Measurements from ENCODE around the gene FFAR4.

Gene FFAR4

DNA sequence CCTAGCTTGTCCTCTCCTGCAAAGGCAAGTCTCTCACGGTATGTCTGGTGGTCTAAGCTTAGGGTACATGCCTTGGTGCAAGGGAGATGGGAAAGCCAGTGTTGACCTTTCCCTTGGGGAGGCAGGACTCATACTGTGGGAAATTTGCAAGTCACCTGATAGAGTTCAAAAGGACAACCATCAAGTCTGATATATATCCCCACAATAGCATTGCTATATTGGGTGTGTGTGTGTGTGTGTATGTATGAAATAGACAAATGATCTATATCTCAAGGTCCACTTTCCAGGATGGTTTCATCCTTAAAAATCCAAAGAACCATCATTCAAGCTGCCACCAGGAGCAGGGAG, 12.2 kb upstream of the FFAR4 start:
- H3K4me3 ChIP-seq (ENCODE audit: low read length), result no peak overlapping the region
- peaks cover 5% of the 10 kb centered on the region for H3K4me1 ChIP-seq (ENCODE audit: insufficient read depth, low read length)
- no peaks in the 10 kb centered on the region for H3K27me3 ChIP-seq (ENCODE audit: insufficient read depth, low read length)
- H2AFZ ChIP-seq (ENCODE audit: low read depth, low read length), result no peak overlapping the region
- no peaks in the 10 kb centered on the region for H3K9me3 ChIP-seq (ENCODE audit: low read length)
- H3K36me3 ChIP-seq (ENCODE audit: insufficient read depth, low read length), result no peaks in the 10 kb centered on the region

DNA sequence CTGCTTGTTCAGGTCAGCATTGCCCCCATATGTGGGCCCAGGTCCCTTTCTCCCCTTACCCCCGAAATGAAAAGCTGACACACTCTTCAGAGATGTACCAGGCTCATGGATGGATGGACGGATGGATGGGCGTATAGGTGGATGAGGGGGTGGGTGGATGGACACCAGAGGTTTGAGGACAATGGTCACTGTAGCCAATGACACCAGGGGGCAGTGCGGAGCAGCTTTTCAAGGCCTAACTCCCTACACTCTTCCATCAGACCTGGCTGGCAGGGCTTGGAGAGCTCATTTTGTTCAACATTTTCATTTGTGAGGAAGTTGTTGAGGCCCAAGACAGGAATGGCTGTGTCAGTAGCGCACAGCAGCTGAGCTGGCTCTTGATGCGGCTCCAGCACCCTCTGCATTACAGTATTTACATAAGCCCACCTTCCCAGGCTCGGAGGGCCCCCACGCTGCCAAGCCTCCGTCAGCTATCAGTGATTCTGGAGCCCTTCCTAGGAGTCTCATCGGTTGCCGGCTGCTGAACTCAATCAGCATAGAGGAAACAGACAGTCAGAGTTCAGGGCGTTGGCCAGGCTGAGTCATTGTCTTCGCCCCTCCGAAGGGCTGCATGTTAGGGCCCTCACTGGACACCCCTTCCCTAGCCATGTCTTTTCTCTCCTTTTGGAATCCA, 11.6 kb upstream of the FFAR4 start:
- Histone ChIP-seq H3K27me3 (ENCODE audit: insufficient read depth, low read length) (no peaks in the 10 kb centered on the region), H3K4me3 (ENCODE audit: low read length) (no peak overlapping the region), H3K4me1 (ENCODE audit: insufficient read depth, low read length) (peaks cover 5% of the 10 kb centered on the region), H3K9me3 (ENCODE audit: low read length) (no peaks in the 10 kb centered on the region), H3K36me3 (ENCODE audit: insufficient read depth, low read length) (no peaks in the 10 kb centered on the region), H2AFZ (ENCODE audit: low read depth, low read length) (no peak overlapping the region)

DNA sequence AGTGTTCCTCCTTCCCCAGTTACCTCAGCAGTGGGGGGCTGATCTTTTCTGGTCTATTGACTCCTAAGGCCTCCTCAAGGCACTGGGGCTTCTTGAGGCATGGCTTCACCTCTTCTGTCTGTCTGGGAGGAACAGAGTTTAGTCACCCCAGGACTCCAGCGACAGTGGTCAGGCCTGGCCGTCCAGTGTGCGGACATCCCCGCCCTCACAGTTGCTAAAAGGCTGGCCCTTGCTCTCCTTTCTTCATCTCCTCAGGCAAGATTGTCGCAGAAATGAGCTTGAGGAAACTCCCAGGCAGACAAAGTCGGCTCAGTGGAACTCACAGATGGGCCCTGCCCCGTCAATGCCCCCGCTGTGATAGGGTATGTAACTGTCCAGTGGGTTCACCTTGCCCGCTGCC, 7.0 kb upstream of the FFAR4 start:
- H2AFZ ChIP-seq (ENCODE audit: low read depth, low read length), result no peak overlapping the region

DNA sequence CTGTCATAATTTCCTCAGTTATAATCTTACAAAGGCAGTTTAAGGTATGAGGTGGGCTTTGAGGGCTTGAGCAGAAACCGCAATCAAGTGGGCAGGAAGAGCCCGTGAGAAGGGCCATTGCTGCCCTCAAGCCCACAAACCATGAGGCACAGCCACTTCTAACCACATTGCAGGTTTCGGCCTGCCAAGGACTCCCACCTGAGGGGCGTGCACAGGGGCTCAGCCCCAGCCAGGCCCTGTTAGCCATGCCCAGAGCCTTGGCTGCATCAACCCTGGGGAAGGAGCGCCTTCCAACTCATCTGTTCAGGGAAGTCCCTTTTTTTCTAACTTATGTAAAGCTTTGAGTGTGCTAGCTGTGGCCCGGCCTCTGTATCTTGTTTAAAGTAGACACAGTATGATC, 5.9 kb upstream of the FFAR4 start:
- Histone ChIP-seq H3K4me1 (ENCODE audit: insufficient read depth, low read length) (no peaks in the 10 kb centered on the region), H3K36me3 (ENCODE audit: insufficient read depth, low read length) (no peaks in the 10 kb centered on the region), H3K9me3 (ENCODE audit: low read length) (peaks cover 4% of the 10 kb centered on the region), H3K4me3 (ENCODE audit: low read length) (no peak overlapping the region), H3K27me3 (ENCODE audit: insufficient read depth, low read length) (peaks cover 12% of the 10 kb centered on the region), H2AFZ (ENCODE audit: low read depth, low read length) (no peak overlapping the region)

More for the DNA sequence above, 7.0 kb upstream of the FFAR4 start:
- no peaks in the 10 kb centered on the region for H3K36me3 ChIP-seq (ENCODE audit: insufficient read depth, low read length)
- H3K4me1 ChIP-seq (ENCODE audit: insufficient read depth, low read length), result no peaks in the 10 kb centered on the region
- H3K4me3 ChIP-seq (ENCODE audit: low read length), result no peak overlapping the region
- peaks cover 4% of the 10 kb centered on the region for H3K9me3 ChIP-seq (ENCODE audit: low read length)
- H3K27me3 ChIP-seq (ENCODE audit: insufficient read depth, low read length), result peaks cover 1% of the 10 kb centered on the region

DNA sequence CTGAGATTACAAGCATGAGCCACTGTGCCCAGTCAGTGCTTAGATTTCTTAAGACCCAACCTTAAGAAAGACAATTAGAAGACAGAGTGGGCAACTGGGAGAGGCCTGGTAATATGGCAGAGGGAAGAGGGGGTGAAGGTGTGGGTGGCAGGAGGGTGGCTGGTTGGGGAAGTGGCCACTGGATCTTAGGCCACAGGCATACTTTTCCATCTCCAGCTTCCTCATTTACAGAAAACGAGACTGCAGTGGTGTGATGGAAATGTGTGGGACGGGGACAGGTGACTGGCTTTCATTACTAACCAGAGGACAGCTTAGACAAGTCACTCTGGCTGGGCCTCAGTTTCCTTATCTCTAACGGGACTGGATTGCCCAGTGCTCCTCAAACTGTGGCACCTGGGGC, 1.0 kb upstream of the FFAR4 start:
- Histone ChIP-seq H3K4me1 (ENCODE audit: insufficient read depth, low read length) (no peaks in the 10 kb centered on the region), H3K27me3 (ENCODE audit: insufficient read depth, low read length) (peaks cover 57% of the 10 kb centered on the region), H2AFZ (ENCODE audit: low read depth, low read length) (no peak overlapping the region), H3K36me3 (ENCODE audit: insufficient read depth, low read length) (no peaks in the 10 kb centered on the region), H3K4me3 (ENCODE audit: low read length) (no peak overlapping the region), H3K9me3 (ENCODE audit: low read length) (peaks cover 2% of the 10 kb centered on the region)

DNA sequence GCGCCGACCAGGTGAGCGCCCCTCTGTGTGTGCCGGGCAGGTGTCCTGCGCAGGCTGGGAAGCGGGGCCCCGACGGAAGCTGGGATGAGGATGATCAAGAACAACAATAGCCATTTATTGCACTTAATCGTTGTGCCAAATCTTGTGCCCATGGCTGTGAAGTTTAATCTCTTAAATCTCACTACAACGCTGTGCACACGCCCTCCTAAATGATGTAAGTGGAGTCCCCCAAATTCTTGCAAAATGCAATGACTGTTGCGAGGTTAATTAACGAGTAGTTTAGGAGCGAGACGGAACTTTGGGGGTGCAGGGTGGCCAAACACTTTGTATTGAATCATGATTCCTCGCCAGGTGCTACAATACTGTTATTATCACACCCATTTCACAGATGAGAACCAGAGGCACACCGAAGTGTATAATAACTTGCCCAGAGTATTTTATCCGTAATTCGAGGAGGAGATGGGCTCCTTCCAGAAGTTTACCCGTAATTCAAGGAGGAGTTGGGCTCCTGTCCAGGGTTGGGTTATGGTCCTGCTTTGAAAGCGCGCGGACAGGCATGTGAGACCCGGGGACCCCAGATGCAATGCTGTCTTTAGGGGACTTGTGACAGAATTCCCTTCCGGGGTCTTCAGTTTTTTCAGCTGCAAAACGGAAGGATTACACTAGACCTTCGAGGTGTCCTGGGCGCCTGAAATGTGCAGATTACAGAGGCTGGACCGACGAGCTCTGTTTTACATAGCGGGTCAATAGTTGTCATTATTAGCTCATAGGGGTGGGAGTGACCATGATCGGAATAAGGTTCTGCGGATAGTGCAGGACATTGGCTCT, 1.0 kb downstream of the FFAR4 start:
- no peaks in the 10 kb centered on the region for H3K4me1 ChIP-seq (ENCODE audit: insufficient read depth, low read length)
- peaks cover 78% of the 10 kb centered on the region for H3K27me3 ChIP-seq (ENCODE audit: insufficient read depth, low read length)
- H3K36me3 ChIP-seq (ENCODE audit: insufficient read depth, low read length), result no peaks in the 10 kb centered on the region
- H3K9me3 ChIP-seq (ENCODE audit: low read length), result no peaks in the 10 kb centered on the region
- H3K4me3 ChIP-seq (ENCODE audit: low read length), result no peak overlapping the region
- H2AFZ ChIP-seq (ENCODE audit: low read depth, low read length), result no peak overlapping the region

DNA sequence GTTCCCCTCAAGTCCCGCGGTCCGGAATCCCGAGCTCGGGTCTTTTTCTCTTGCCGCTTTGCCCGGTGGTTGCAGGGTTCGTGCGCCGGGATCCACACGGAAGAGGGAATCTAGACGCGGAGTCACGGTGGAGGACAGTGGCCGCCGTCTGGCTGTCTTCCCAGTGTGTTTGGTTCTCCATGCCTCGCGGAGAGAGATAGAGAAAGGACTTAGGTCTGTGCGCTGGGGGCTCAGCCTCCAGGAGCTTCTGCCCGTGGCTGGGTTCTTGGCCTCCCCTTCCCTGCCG, 1.6 kb downstream of the FFAR4 start:
- Histone ChIP-seq H2AFZ (ENCODE audit: low read depth, low read length) (no peak overlapping the region), H3K4me1 (ENCODE audit: insufficient read depth, low read length) (no peaks in the 10 kb centered on the region), H3K27me3 (ENCODE audit: insufficient read depth, low read length) (peaks cover 83% of the 10 kb centered on the region), H3K4me3 (ENCODE audit: low read length) (no peak overlapping the region), H3K36me3 (ENCODE audit: insufficient read depth, low read length) (no peaks in the 10 kb centered on the region), H3K9me3 (ENCODE audit: low read length) (no peaks in the 10 kb centered on the region)

DNA sequence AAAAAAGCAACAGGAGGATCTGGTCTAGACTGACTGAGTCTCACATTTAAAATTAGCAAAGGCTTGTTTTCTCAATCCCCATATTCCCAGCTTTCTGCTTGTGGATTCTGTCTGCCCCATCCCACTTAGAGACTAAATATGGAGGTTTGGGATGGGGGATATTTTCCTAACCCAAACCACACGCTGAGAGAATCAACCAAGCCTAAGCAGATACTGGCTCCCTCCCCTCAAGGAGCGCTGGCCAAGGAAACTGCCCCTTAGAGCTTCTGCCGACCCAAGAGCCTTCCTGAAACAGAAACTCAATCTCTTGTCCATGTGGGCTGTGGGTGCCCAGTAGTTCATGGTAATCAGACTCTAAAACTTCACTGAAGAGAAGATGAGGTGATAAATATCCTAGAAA, 3.9 kb downstream of the FFAR4 start:
- no peaks in the 10 kb centered on the region for H3K4me1 ChIP-seq (ENCODE audit: insufficient read depth, low read length)
- H2AFZ ChIP-seq (ENCODE audit: low read depth, low read length), result no peak overlapping the region
- no peak overlapping the region for H3K4me3 ChIP-seq (ENCODE audit: low read length)
- no peaks in the 10 kb centered on the region for H3K36me3 ChIP-seq (ENCODE audit: insufficient read depth, low read length)
- H3K27me3 ChIP-seq (ENCODE audit: insufficient read depth, low read length), result peaks cover 73% of the 10 kb centered on the region
- H3K9me3 ChIP-seq (ENCODE audit: low read length), result no peaks in the 10 kb centered on the region

DNA sequence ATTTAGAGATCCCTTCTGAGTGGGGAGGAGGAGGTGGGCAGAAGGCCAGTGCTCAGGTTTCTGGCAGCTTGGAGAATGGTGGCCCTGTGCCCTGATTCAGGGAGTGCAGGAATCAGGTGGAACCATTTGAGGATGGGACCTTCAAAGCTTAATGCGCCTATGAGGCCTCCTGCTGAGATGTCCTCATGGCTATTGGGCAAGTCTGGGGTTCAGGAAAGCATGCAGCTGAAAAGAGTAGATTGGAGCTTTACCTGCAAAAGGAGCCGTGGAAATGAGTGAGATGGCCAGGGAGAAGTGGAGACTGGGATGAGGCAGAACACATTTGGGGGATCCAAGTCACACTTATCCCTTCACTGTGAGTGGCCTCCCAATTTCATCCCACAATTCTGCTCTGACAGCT, 6.1 kb downstream of the FFAR4 start:
- Histone ChIP-seq H3K4me3 (ENCODE audit: low read length) (no peak overlapping the region), H3K9me3 (ENCODE audit: low read length) (no peaks in the 10 kb centered on the region), H3K36me3 (ENCODE audit: insufficient read depth, low read length) (no peaks in the 10 kb centered on the region), H2AFZ (ENCODE audit: low read depth, low read length) (no peak overlapping the region), H3K4me1 (ENCODE audit: insufficient read depth, low read length) (no peaks in the 10 kb centered on the region), H3K27me3 (ENCODE audit: insufficient read depth, low read length) (peaks cover 51% of the 10 kb centered on the region)

DNA sequence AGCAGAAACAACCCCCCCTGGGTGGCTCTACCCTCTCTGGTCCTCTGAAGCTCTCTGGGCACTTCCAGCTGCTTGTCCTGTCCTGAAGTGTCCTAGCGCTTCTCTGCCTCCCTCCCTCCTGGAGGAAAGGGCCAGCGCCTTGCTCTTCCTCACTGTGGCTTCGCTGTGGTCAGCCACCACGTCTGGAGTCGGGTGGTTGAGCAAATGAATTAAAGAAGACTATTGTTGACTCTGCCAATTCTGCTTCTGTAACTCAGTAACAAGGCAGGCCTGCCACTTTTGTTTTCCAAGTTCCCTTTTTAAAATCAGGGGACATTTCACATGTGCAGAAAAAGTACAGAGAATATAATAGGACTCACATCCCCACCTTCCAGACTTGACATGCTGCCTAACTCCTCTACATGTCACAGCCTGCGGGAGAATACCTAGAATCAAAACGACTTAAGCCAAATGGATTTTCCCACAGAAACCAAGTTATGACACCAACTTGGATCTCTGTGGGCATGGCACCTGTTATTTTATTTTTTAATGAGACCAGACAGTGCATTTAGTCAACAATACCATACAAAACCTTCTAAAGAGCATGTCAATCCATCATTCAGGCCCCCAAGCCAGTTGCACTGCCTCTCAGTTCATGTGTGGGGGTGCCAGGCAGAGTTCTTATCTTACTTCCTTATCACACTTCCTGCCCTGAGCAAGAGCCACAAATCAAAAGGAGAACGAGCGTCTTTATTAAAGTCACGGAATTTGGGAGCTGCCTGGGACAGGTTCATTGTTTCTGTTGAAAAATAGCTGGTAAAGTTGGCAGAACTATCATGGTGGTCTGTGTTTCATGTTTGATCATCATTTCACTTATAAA, 6.8 kb downstream of the FFAR4 start:
- no peaks in the 10 kb centered on the region for H3K9me3 ChIP-seq (ENCODE audit: low read length)
- no peak overlapping the region for H2AFZ ChIP-seq (ENCODE audit: low read depth, low read length)
- H3K27me3 ChIP-seq (ENCODE audit: insufficient read depth, low read length), result peaks cover 44% of the 10 kb centered on the region
- no peak overlapping the region for H3K4me3 ChIP-seq (ENCODE audit: low read length)
- no peaks in the 10 kb centered on the region for H3K36me3 ChIP-seq (ENCODE audit: insufficient read depth, low read length)
- no peaks in the 10 kb centered on the region for H3K4me1 ChIP-seq (ENCODE audit: insufficient read depth, low read length)

DNA sequence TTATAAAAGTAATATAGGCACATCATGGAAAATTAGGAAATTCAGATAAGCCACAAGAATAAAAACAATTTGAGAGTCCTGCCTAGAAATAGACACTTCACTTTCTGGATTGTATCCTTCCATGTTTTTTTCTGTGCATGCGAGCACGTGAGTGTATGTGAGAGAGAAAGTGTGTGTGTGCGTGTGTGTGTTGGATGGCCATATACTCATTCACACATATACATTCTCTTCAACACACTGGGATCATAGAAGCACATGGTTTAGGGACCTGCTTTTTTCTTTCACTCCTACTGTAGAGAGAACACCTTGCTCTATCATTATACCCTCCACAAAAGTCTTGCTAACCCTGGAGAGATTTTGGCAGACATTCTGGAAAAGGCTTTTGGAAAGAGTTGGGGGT, 7.5 kb downstream of the FFAR4 start:
- Histone ChIP-seq H3K36me3 (ENCODE audit: insufficient read depth, low read length) (no peaks in the 10 kb centered on the region), H3K4me1 (ENCODE audit: insufficient read depth, low read length) (no peaks in the 10 kb centered on the region), H3K9me3 (ENCODE audit: low read length) (no peaks in the 10 kb centered on the region), H3K27me3 (ENCODE audit: insufficient read depth, low read length) (peaks cover 38% of the 10 kb centered on the region), H2AFZ (ENCODE audit: low read depth, low read length) (no peak overlapping the region), H3K4me3 (ENCODE audit: low read length) (no peak overlapping the region)

DNA sequence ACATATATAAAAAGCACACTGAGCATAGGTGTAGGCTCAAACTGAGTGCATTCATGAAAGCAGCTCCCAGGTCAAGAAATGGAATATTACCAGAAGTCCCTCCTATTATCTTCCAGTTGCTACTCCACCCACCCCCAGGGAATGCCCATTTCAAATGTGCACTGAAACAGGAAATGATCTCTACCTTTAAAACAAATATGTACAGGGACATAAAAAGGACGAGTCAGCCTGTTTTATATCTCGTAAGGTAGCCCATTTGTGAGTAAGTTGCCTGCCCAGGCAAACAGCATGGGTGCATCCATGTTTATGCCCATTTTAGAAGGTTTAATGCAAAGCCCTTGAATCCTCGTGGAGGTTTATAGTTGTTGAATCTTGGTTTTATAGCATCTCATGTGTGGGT, 10.4 kb downstream of the FFAR4 start:
- H3K4me1 ChIP-seq (ENCODE audit: insufficient read depth, low read length), result peaks cover 9% of the 10 kb centered on the region
- H3K27me3 ChIP-seq (ENCODE audit: insufficient read depth, low read length), result peaks cover 12% of the 10 kb centered on the region
- H3K36me3 ChIP-seq (ENCODE audit: insufficient read depth, low read length), result no peaks in the 10 kb centered on the region
- H3K9me3 ChIP-seq (ENCODE audit: low read length), result no peaks in the 10 kb centered on the region
- no peak overlapping the region for H2AFZ ChIP-seq (ENCODE audit: low read depth, low read length)
- H3K4me3 ChIP-seq (ENCODE audit: low read length), result no peak overlapping the region

DNA sequence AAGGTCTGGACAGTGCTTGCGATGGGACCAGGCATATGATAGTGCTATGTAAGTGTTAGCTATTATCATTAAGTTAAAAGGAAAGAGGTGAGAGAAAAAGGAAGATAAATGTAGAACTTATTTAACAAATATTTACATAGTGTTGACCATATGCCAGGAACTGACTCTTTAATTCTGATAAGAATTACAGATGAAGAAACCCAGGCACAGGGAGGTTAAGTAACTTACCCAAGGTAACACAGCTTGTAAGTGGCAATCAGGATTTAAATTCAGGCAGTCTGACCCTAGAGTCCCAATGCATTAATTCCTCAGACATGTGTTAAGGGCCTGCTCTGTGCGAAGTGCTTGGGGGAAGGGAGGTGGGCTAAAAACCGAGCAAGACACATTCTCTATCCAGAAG, 11.1 kb downstream of the FFAR4 start:
- H2AFZ ChIP-seq (ENCODE audit: low read depth, low read length), result no peak overlapping the region
- H3K36me3 ChIP-seq (ENCODE audit: insufficient read depth, low read length), result no peaks in the 10 kb centered on the region
- H3K27me3 ChIP-seq (ENCODE audit: insufficient read depth, low read length), result peaks cover 5% of the 10 kb centered on the region
- no peak overlapping the region for H3K4me3 ChIP-seq (ENCODE audit: low read length)
- no peaks in the 10 kb centered on the region for H3K9me3 ChIP-seq (ENCODE audit: low read length)
- H3K4me1 ChIP-seq (ENCODE audit: insufficient read depth, low read length), result peaks cover 9% of the 10 kb centered on the region

Measured in neuron (in vitro differentiated cells).